Measurements from ENCODE around the gene DOCK1.

DOCK1 gene

DNA sequence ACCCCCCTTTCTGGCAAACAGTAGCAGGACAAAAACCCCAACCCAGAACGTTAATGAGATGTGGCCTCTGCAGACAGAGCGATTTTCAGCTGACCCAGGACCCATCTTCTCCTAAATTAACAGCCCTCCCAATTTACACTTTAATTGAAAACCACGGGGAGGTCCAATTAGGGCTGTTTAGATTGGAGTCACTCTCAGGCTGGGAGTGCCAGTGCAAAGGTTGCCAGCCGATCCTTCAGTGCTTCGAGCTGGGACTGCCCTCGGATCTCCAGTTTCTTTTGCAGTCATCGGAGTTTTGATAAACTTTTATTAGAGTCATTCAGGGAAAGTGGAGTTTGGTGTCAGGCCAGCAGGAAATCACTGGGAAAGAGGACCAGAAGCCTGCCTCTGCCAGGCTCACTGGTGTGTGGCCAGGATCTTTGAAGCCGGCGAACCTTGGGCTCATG, 108.0 kb downstream of the DOCK1 start:
- DNase-seq = no peak

DNA sequence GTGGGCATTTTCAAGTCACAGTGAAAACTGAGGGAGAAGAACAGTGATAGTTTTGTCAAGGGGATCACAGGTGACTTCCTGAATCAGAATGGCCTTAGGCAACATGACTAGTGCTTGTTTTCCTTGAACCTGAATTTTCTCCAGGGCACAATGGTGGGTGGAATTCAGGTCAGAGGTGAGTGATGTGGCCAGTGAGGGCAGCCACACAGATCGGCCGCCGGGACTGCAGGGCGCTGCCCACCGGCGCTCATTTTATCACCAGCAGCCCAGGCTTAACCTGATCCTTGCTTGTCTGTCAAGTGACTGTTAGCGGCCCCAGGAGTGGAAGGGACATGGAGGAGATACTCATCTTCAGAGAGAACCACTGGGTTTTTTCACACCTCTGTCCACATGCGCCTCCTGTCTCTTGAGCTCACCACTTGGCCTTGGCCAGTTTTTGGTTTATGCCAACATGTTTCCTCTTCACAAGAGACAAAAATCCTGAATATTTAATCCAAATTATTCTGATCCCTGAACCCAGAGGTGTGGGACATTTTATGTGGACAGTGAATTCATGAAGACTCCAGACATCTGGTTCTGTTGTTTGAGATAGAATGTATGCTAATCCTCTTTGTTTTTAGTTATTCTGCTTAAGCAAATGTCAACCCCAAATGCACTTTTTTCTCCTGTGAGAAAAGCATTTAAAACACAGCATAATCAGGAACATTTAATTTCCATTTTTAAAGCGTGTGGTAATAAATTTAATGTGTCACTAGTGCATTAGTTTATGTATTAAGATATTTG, 108.7 kb downstream of the DOCK1 start:
- DNase-seq = no peak

DNA sequence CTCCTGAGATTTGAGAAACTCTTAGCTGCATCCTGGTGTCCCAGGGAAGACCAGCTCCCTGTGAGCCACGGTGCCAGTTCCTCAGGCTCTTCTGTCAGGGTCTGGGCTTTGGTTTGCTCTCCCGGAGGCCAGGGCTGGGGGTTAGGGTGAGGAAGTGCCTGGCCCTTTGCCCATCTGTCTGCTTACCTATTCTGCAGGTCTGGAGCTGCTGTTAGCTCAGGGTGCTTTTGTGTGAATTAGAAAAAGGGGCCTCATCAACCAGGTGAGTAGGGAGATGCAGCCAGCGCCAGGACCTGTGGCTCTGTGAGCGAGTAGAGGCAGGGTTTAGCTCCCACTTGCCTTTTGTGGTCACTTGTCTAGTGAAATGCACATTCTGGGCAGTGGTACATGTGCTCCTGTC, 109.4 kb downstream of the DOCK1 start:
- DNase-seq = no peak

- DNase-seq = no peak
Measured at GRCh38 chr10:127015373-127015772, 110.1 kb downstream of the DOCK1 start.

GRCh38 chr10:127016331-127016730, 111.1 kb downstream of the DOCK1 start:
- no peak for DNase-seq

- DNase-seq = no peak
Measured at GRCh38 chr10:127017541-127018297, 112.5 kb downstream of the DOCK1 start.

DNA sequence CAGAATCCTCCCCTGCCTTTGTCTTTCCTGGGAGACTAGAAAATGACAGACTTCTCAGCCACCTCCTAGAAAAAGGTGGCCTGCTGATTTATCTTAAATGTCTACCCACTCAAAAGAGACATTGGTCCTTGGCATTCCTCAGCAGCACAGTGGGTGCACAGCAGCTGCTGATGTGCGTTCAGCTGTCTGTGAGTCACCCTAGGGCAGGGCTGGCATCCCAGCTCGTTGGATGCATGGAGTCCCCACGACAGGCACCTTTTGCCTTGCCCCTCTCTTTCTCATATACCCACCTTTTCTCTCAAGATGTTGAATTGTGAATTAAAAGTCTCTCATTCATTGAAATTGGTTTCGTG, 113.0 kb downstream of the DOCK1 start:
- no peak for DNase-seq

GRCh38 chr10:127018766-127019165, 113.5 kb downstream of the DOCK1 start:
- no peak for DNase-seq

- DNase-seq = no peak
Measured at GRCh38 chr10:127020260-127020659, 115.0 kb downstream of the DOCK1 start.

GRCh38 chr10:127021801-127022200, 116.6 kb downstream of the DOCK1 start:
- DNase-seq = no peak

DNA sequence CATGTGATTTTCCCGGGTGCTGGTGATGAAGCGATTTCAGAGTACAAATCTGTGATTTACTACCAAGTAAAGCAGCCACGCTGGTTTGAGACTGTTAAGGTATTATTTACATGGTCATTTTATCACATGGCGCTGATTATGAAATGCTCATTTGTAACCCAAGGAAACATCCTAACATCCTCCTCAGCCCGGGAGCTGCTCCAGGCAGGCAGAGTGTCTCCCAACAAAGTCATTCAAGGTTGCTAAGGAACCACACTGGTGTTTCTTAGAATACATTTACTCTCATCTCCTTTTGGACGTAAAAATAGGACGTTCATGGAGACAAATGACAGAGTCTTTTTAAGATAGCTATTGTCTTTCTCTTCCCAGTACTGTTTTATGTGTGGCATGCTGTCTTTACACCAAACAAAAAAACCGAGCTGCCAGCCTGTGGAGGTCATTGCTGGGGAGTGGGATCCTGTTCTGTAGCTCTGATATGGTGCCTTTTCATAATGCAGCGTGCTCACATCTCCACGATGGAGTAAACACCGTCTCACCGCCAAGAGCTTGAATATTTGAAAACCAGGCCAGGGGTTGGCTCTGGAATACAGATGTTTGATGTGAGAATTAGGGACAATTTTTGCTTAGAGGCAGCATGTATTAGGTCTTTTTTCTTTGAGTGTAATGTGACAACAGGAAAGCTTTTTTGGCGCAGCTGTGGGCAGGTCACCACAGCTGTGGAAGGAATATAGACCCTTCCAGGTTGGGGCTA, 119.6 kb downstream of the DOCK1 start:
- no peak for DNase-seq

DNA sequence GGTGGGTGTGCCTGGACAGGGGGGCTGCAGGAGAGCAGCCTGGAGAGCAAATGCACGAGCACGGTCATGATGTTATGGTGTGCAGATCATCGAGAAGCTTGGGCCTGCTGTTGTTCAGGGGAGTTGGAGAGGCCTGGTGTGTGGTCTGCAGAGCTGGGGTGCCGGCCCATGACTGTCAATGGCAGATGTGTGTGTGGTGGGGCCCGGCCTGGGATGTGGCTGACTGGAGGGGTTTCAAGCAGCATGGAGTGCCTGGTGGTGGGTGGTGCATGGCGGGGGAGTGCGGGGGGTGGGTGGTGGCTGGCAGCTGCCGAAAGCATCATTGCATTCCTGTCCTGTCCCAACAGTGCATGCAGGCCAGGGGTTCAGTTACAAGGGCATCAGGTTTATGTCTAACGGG, 122.6 kb downstream of the DOCK1 start:
- no peak for DNase-seq

- DNase-seq = no peak
Measured at GRCh38 chr10:127028556-127028955, 123.3 kb downstream of the DOCK1 start.

GRCh38 chr10:127029061-127029460, 123.8 kb downstream of the DOCK1 start:
- no peak for DNase-seq

GRCh38 chr10:127033216-127034033, 128.2 kb downstream of the DOCK1 start:
- no peak for DNase-seq

DNA sequence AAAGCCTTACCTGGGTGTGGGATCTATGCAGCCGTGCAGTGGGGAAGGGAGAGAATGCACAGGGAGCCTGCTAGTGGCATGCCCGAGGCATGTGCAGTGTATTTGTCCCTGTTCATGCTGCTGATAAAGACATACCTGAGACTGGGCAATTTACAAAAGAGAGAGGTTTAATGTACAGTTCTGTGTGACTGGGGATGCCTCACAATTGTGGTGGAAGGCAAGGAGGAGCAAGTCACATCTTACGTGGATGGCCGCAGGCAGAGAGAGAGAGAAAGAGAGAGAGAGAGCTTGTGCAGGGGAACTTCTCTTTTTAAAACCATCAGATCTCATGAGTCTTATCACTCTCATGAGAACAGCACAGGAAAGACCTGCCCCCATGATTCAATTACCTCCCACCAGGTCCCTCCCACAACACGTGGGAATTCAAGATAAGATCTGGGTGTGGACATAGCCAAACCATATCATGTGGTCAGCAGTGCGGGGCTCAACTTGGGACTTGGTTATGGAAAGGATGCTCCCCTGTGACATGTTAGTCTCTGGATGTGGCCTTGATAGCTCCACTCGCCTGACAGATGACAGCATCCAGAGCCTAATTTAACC, 128.9 kb downstream of the DOCK1 start:
- DNase-seq = no peak

- no peak for DNase-seq
Measured at GRCh38 chr10:127034790-127035189, 129.6 kb downstream of the DOCK1 start.

DNA sequence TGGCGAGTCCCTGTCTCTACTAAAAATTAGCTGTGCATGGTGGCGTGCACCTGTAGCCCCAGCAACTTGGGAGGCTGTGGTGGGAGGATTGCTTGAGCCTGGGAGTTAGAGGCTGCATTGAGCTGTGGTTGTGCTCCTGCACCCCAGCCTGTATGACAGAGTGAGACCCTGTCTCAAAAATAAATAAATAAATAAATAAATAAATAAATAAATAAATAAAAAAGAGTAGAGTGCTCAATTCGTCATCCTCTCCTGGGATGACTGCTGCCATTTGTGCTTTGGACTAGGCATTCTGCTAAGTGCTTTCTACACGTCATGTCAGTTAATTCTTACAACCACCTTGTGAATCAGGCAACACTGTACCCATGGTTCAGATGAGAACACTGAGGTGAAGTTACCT, 130.6 kb downstream of the DOCK1 start:
- no peak for DNase-seq

- no peak for DNase-seq
Measured at GRCh38 chr10:127036987-127037386, 131.8 kb downstream of the DOCK1 start.

- no peak for DNase-seq
Measured at GRCh38 chr10:127039435-127039834, 134.2 kb downstream of the DOCK1 start.

DNA sequence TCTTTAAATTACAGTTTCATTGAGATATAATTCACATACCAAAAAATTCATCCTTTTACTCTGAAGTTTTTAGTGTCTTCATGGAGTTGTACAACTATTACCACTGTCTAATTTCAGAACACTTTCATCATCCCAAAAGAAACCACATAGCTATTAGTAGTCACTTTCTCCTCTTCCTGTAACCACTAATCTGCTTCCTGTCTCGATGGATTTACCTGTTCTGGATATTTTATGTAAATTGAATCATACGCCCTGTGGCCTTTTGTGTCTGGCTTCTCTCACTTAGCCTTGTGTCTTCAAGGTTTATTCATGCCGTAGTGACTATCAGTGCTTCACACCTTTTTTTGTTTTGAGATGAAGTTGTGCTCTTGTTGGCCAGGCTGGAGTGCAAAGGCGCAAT, 135.5 kb downstream of the DOCK1 start:
- no peak for DNase-seq

- DNase-seq = no peak
Measured at GRCh38 chr10:127041552-127041951, 136.3 kb downstream of the DOCK1 start.

All from activated CD8-positive, alpha-beta memory T cell treated with anti-CD3 and anti-CD28 coated beads for 24 hours (primary cell).